Upper lobe of left lung (tissue), 4 donors: ENCODE data around the gene MTCH1.

ENCODE experiments used
- EP300 ChIP-seq, 4 donors: sonication (generic); formaldehyde crosslinking; IDR thresholded peaks; one replicate each; pipeline ENCODE4 v1.5.1; 2017; ENCODE audit warnings: antibody characterized with exemption in 4 of 4, control low read depth in 2 of 4
- POLR2A ChIP-seq, 4 donors: fragments of 450-650 bp; IDR thresholded peaks; one replicate each; pipeline ENCODE4 v1.5.1; 2016 to 2017; ENCODE audit warnings: antibody characterized with exemption in 4 of 4, mild to moderate bottlenecking in 2 of 4
- POLR2AphosphoS5 ChIP-seq, 2 donors: sonication (generic); formaldehyde crosslinking; IDR thresholded peaks; one replicate each; pipeline ENCODE4 v1.5.1; 2017; ENCODE audit warnings: antibody characterized with exemption in 2 of 2
- TF ChIP-seq, protein P1 (sequence below), 6 experiments: fragments of 450-650 bp in 4 of 6; fragments of 200-600 bp in 2 of 6; sonication (generic) in 2 of 6; IDR thresholded peaks; one replicate each; pipeline ENCODE4 v1.5.1; 2016 to 2019; ENCODE audit warnings: antibody characterized with exemption in 6 of 6

GRCh38 chr6:36934901-36935300 is 51.1 kb downstream of the MTCH1 start:
- no peak for TF ChIP-seq EP300 (IDR thresholded peaks at IDR 0.05)
- no peak for TF ChIP-seq POLR2A (IDR thresholded peaks at IDR 0.05)
- no peak for TF ChIP-seq POLR2AphosphoS5 (IDR thresholded peaks at IDR 0.05)
- TF ChIP-seq, protein P1, sequence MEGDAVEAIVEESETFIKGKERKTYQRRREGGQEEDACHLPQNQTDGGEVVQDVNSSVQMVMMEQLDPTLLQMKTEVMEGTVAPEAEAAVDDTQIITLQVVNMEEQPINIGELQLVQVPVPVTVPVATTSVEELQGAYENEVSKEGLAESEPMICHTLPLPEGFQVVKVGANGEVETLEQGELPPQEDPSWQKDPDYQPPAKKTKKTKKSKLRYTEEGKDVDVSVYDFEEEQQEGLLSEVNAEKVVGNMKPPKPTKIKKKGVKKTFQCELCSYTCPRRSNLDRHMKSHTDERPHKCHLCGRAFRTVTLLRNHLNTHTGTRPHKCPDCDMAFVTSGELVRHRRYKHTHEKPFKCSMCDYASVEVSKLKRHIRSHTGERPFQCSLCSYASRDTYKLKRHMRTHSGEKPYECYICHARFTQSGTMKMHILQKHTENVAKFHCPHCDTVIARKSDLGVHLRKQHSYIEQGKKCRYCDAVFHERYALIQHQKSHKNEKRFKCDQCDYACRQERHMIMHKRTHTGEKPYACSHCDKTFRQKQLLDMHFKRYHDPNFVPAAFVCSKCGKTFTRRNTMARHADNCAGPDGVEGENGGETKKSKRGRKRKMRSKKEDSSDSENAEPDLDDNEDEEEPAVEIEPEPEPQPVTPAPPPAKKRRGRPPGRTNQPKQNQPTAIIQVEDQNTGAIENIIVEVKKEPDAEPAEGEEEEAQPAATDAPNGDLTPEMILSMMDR (IDR thresholded peaks at IDR 0.05) = no peak
